ENCODE results near the gene NEO1.

- no peak for TF ChIP-seq EP300 (conservative IDR thresholded peaks at IDR 0.05; ENCODE audit: poor library complexity, severe bottlenecking)
- no peak for TF ChIP-seq CTCF (IDR thresholded peaks at IDR 0.05; ENCODE audit: poor library complexity, severe bottlenecking)
- TF ChIP-seq EZH2 (IDR thresholded peaks at IDR 0.05; ENCODE audit: borderline replicate concordance, insufficient read depth, low read length, poor library complexity, severe bottlenecking) = no peak
- TF ChIP-seq TAF1 (IDR thresholded peaks at IDR 0.05; ENCODE audit: low read depth) = no peak
- no peak for TF ChIP-seq POLR2AphosphoS5 (IDR thresholded peaks at IDR 0.05)
- no peak for TF ChIP-seq REST (IDR thresholded peaks at IDR 0.05; ENCODE audit: borderline replicate concordance)
- TF ChIP-seq SMC3 (conservative IDR thresholded peaks at IDR 0.05; ENCODE audit: poor library complexity) = no peak
- no peak for TF ChIP-seq MXI1 (conservative IDR thresholded peaks at IDR 0.05; ENCODE audit: poor library complexity, severe bottlenecking)
- no peak for TF ChIP-seq RAD21 (conservative IDR thresholded peaks at IDR 0.05)
These were observed 230.5 kb downstream of the NEO1 start for GRCh38 chr15:73282567-73283365.

Measured in neural cell (in vitro differentiated cells).